Measurements from ENCODE around the gene SNCB. TPM values are rescaled to one million over a fixed set of nuclear protein-coding genes. Genes with fewer than 3 reads are reported as not detected.

Gene SNCB
- total RNA-seq, 2 donors from 2014 or later, result not detected

- H3K4me3 Mint-ChIP-seq, result peak overlapping the region; percentile 92
- ATAC-seq, result no peak
- H3K36me3 Mint-ChIP-seq (ENCODE audit: low read depth), result no peaks in the 10 kb centered on the region
- H3K27me3 Mint-ChIP-seq, result no peaks in the 10 kb centered on the region
- peak overlapping the region; percentile 74 for H3K27ac Mint-ChIP-seq
- H3K9me3 ChIP-seq (ENCODE audit: control insufficient read depth, low read length, poor library complexity, severe bottlenecking), result no peaks in the 10 kb centered on the region
- DNase-seq, result no peak
- H3K4me1 Mint-ChIP-seq, result peaks cover 25% of the 10 kb centered on the region
These were observed 15.8 kb upstream of the SNCB start for GRCh38 chr5:176646049-176646706.

GRCh38 chr5:176644878-176645670 is 14.7 kb upstream of the SNCB start:
- Mint-ChIP-seq H3K36me3 (ENCODE audit: low read depth) (no peaks in the 10 kb centered on the region), H3K4me1 (peaks cover 20% of the 10 kb centered on the region), H3K27ac (peak overlapping the region; percentile 49), H3K27me3 (no peaks in the 10 kb centered on the region), H3K4me3 (peak overlapping the region; percentile 19)
- no peak for ATAC-seq
- no peaks in the 10 kb centered on the region for H3K9me3 ChIP-seq (ENCODE audit: control insufficient read depth, low read length, poor library complexity, severe bottlenecking)
- DNase-seq, result no peak

- no peak for ATAC-seq
- H3K4me3 Mint-ChIP-seq, result no peak overlapping the region
- H3K27ac Mint-ChIP-seq, result peak overlapping the region; percentile 49
- no peaks in the 10 kb centered on the region for H3K27me3 Mint-ChIP-seq
- H3K4me1 Mint-ChIP-seq, result peaks cover 18% of the 10 kb centered on the region
- no peaks in the 10 kb centered on the region for H3K9me3 ChIP-seq (ENCODE audit: control insufficient read depth, low read length, poor library complexity, severe bottlenecking)
- H3K36me3 Mint-ChIP-seq (ENCODE audit: low read depth), result no peaks in the 10 kb centered on the region
- DNase-seq, result no peak
These were observed 14.0 kb upstream of the SNCB start for GRCh38 chr5:176644294-176644693.

GRCh38 chr5:176643491-176644219 is 13.3 kb upstream of the SNCB start:
- DNase-seq (no peak), ATAC-seq (no peak)
- H3K36me3 Mint-ChIP-seq (ENCODE audit: low read depth), result no peaks in the 10 kb centered on the region
- H3K27ac Mint-ChIP-seq, result no peak overlapping the region
- H3K27me3 Mint-ChIP-seq, result no peaks in the 10 kb centered on the region
- peaks cover 12% of the 10 kb centered on the region for H3K4me1 Mint-ChIP-seq
- H3K4me3 Mint-ChIP-seq, result no peak overlapping the region
- H3K9me3 ChIP-seq (ENCODE audit: control insufficient read depth, low read length, poor library complexity, severe bottlenecking), result no peaks in the 10 kb centered on the region

GRCh38 chr5:176642675-176643490 is 12.5 kb upstream of the SNCB start:
- ATAC-seq, result no peak
- peaks cover 5% of the 10 kb centered on the region for H3K27me3 Mint-ChIP-seq
- H3K36me3 Mint-ChIP-seq (ENCODE audit: low read depth), result peaks cover 4% of the 10 kb centered on the region
- H3K4me3 Mint-ChIP-seq, result no peak overlapping the region
- no peaks in the 10 kb centered on the region for H3K9me3 ChIP-seq (ENCODE audit: control insufficient read depth, low read length, poor library complexity, severe bottlenecking)
- no peak for DNase-seq
- peaks cover 8% of the 10 kb centered on the region for H3K4me1 Mint-ChIP-seq
- H3K27ac Mint-ChIP-seq, result no peak overlapping the region

GRCh38 chr5:176640616-176641015 is 10.3 kb upstream of the SNCB start:
- DNase-seq (no peak), ATAC-seq (no peak)
- H3K9me3 ChIP-seq (ENCODE audit: control insufficient read depth, low read length, poor library complexity, severe bottlenecking), result no peaks in the 10 kb centered on the region
- peaks cover 6% of the 10 kb centered on the region for H3K36me3 Mint-ChIP-seq (ENCODE audit: low read depth)
- no peak overlapping the region for H3K4me3 Mint-ChIP-seq
- peaks cover 5% of the 10 kb centered on the region for H3K4me1 Mint-ChIP-seq
- H3K27me3 Mint-ChIP-seq, result peaks cover 22% of the 10 kb centered on the region
- H3K27ac Mint-ChIP-seq, result no peak overlapping the region

- no peak for ATAC-seq
- Mint-ChIP-seq H3K27ac (no peak overlapping the region), H3K36me3 (ENCODE audit: low read depth) (peaks cover 6% of the 10 kb centered on the region), H3K4me3 (no peak overlapping the region), H3K27me3 (peaks cover 26% of the 10 kb centered on the region), H3K4me1 (peaks cover 5% of the 10 kb centered on the region)
- peaks cover 3% of the 10 kb centered on the region for H3K9me3 ChIP-seq (ENCODE audit: control insufficient read depth, low read length, poor library complexity, severe bottlenecking)
- DNase-seq, result no peak
These were observed 9.6 kb upstream of the SNCB start for GRCh38 chr5:176639981-176640380.

GRCh38 chr5:176639208-176639607 is 8.9 kb upstream of the SNCB start:
- H3K4me1 Mint-ChIP-seq, result peaks cover 3% of the 10 kb centered on the region
- no peak for DNase-seq
- no peak for ATAC-seq
- H3K9me3 ChIP-seq (ENCODE audit: control insufficient read depth, low read length, poor library complexity, severe bottlenecking), result peaks cover 3% of the 10 kb centered on the region
- H3K36me3 Mint-ChIP-seq (ENCODE audit: low read depth), result peaks cover 6% of the 10 kb centered on the region
- H3K4me3 Mint-ChIP-seq, result no peak overlapping the region
- H3K27ac Mint-ChIP-seq, result no peak overlapping the region
- peaks cover 31% of the 10 kb centered on the region for H3K27me3 Mint-ChIP-seq

- ATAC-seq, result no peak
- Mint-ChIP-seq H3K36me3 (ENCODE audit: low read depth) (peaks cover 11% of the 10 kb centered on the region), H3K27me3 (peaks cover 39% of the 10 kb centered on the region), H3K4me1 (peaks cover 9% of the 10 kb centered on the region), H3K4me3 (no peak overlapping the region), H3K27ac (no peak overlapping the region)
- no peak for DNase-seq
- peaks cover 3% of the 10 kb centered on the region for H3K9me3 ChIP-seq (ENCODE audit: control insufficient read depth, low read length, poor library complexity, severe bottlenecking)
These were observed 8.1 kb upstream of the SNCB start for GRCh38 chr5:176638437-176638836.

GRCh38 chr5:176637556-176637955 is 7.2 kb upstream of the SNCB start:
- Mint-ChIP-seq H3K27me3 (peaks cover 48% of the 10 kb centered on the region), H3K36me3 (ENCODE audit: low read depth) (peaks cover 11% of the 10 kb centered on the region), H3K27ac (peak overlapping the region; percentile 56), H3K4me3 (no peak overlapping the region), H3K4me1 (peaks cover 9% of the 10 kb centered on the region)
- DNase-seq (no peak), ATAC-seq (no peak)
- H3K9me3 ChIP-seq (ENCODE audit: control insufficient read depth, low read length, poor library complexity, severe bottlenecking), result peaks cover 3% of the 10 kb centered on the region

- Mint-ChIP-seq H3K4me3 (no peak overlapping the region), H3K27me3 (peaks cover 57% of the 10 kb centered on the region), H3K27ac (no peak overlapping the region), H3K4me1 (peaks cover 9% of the 10 kb centered on the region), H3K36me3 (ENCODE audit: low read depth) (peaks cover 11% of the 10 kb centered on the region)
- ATAC-seq (no peak), DNase-seq (no peak)
- peaks cover 3% of the 10 kb centered on the region for H3K9me3 ChIP-seq (ENCODE audit: control insufficient read depth, low read length, poor library complexity, severe bottlenecking)
These were observed 6.1 kb upstream of the SNCB start for GRCh38 chr5:176636426-176636825.

GRCh38 chr5:176633598-176633997 is 3.3 kb upstream of the SNCB start:
- Mint-ChIP-seq H3K27me3 (peaks cover 69% of the 10 kb centered on the region), H3K4me3 (no peak overlapping the region), H3K36me3 (ENCODE audit: low read depth) (peaks cover 19% of the 10 kb centered on the region), H3K27ac (no peak overlapping the region), H3K4me1 (peaks cover 15% of the 10 kb centered on the region)
- no peak for ATAC-seq
- no peak for DNase-seq
- peaks cover 3% of the 10 kb centered on the region for H3K9me3 ChIP-seq (ENCODE audit: control insufficient read depth, low read length, poor library complexity, severe bottlenecking)

GRCh38 chr5:176632745-176633144 is 2.4 kb upstream of the SNCB start:
- DNase-seq (no peak), ATAC-seq (no peak)
- H3K9me3 ChIP-seq (ENCODE audit: control insufficient read depth, low read length, poor library complexity, severe bottlenecking), result peaks cover 3% of the 10 kb centered on the region
- Mint-ChIP-seq H3K4me3 (no peak overlapping the region), H3K4me1 (peaks cover 15% of the 10 kb centered on the region), H3K36me3 (ENCODE audit: low read depth) (peaks cover 17% of the 10 kb centered on the region), H3K27ac (no peak overlapping the region), H3K27me3 (peaks cover 70% of the 10 kb centered on the region)

All from T-helper 17 cell (primary cell).